Astrocyte (in vitro differentiated cells and primary cell): ENCODE data around the gene EYA2. TPM values are rescaled to one million over a fixed set of nuclear protein-coding genes. Genes with fewer than 3 reads are reported as not detected.
A peak's percentile ranks its signal among the peaks of the same experiment; 100 is the strongest.

Source experiments
- DNase-seq: peaks from one replicate; pipeline ENCODE4 v3.0.0-alpha.2; 2010; ENCODE audit warnings: low read depth
- FAIRE-seq: peaks from 2 replicates; lab custom pipeline; 2011; peaks lifted over from hg19 to GRCh38; lab: Jason Lieb, UNC
- H2AFZ ChIP-seq: 2 replicates; pipeline ENCODE4 v1.6.0; 2012; ENCODE audit warnings: low read depth, low read length, inconsistent platforms
- H3K27ac ChIP-seq: 2 replicates; pipeline ENCODE4 v1.5.1; 2011; ENCODE audit warnings: low read depth, low read length, inconsistent platforms
- H3K27me3 ChIP-seq: 2 replicates; pipeline ENCODE4 v1.6.0; 2011; ENCODE audit warnings: low read length, inconsistent platforms; ENCODE audit not compliant: insufficient read depth
- H3K36me3 ChIP-seq: 2 replicates; pipeline ENCODE4 v1.5.1; 2011; ENCODE audit warnings: low read length, inconsistent platforms; ENCODE audit not compliant: insufficient read depth
- H3K4me1 ChIP-seq: 2 replicates; pipeline ENCODE4 v1.5.1; 2011; ENCODE audit warnings: low read length, inconsistent platforms; ENCODE audit not compliant: insufficient read depth
- H3K4me2 ChIP-seq: 2 replicates; pipeline ENCODE4 v1.6.0; 2012; ENCODE audit warnings: low read length, inconsistent platforms
- H3K4me3 ChIP-seq: 2 replicates; pipeline ENCODE4 v1.5.1; 2011; ENCODE audit warnings: low read depth, mild to moderate bottlenecking, low read length, inconsistent platforms; ENCODE audit not compliant: insufficient read depth
- H3K79me2 ChIP-seq: 2 replicates; pipeline ENCODE4 v1.6.0; 2012; ENCODE audit warnings: mild to moderate bottlenecking, low read length, inconsistent platforms; ENCODE audit not compliant: insufficient read depth
- H3K9ac ChIP-seq: 2 replicates; pipeline ENCODE4 v1.6.0; 2012; ENCODE audit warnings: mild to moderate bottlenecking, low read length, inconsistent platforms
- H3K9me3 ChIP-seq: 2 replicates; pipeline ENCODE4 v1.5.1; 2012; ENCODE audit warnings: low read depth, mild to moderate bottlenecking, low read length, inconsistent platforms; ENCODE audit not compliant: insufficient read depth
- H4K20me1 ChIP-seq: 2 replicates; pipeline ENCODE4 v1.6.0; 2012; ENCODE audit warnings: low read length, inconsistent platforms; ENCODE audit not compliant: insufficient read depth
- H3K27ac Mint-ChIP-seq: one replicate; pipeline ENCODE4 v1.8.0; 2021; ENCODE audit warnings: mild to moderate bottlenecking, mixed read lengths; ENCODE audit not compliant: unreplicated experiment
- H3K27me3 Mint-ChIP-seq: one replicate; pipeline ENCODE4 v1.8.0; 2021; ENCODE audit warnings: low read depth, mixed read lengths; ENCODE audit not compliant: unreplicated experiment
- H3K36me3 Mint-ChIP-seq: one replicate; pipeline ENCODE4 v1.8.0; 2021; ENCODE audit warnings: low read depth, mixed read lengths; ENCODE audit not compliant: unreplicated experiment
- H3K4me1 Mint-ChIP-seq: one replicate; pipeline ENCODE4 v1.8.0; 2021; ENCODE audit warnings: low read depth, mixed read lengths; ENCODE audit not compliant: unreplicated experiment
- H3K4me3 Mint-ChIP-seq: one replicate; pipeline ENCODE4 v1.8.0; 2021; ENCODE audit warnings: mild to moderate bottlenecking, moderate library complexity, mixed read lengths; ENCODE audit not compliant: unreplicated experiment
- H3K9me3 Mint-ChIP-seq: one replicate; pipeline ENCODE4 v1.8.0; 2021; ENCODE audit warnings: mild to moderate bottlenecking, mixed read lengths; ENCODE audit not compliant: unreplicated experiment
- CTCF ChIP-seq: IDR thresholded peaks from 2 replicates; pipeline ENCODE4 v1.5.1; 2011; ENCODE audit warnings: low read depth, mild to moderate bottlenecking, inconsistent platforms, low read length, moderate library complexity; ENCODE audit not compliant: insufficient read depth
- EZH2 ChIP-seq: IDR thresholded peaks from 2 replicates; pipeline ENCODE4 v1.6.1; 2012; ENCODE audit warnings: mild to moderate bottlenecking, low read length, inconsistent platforms; ENCODE audit not compliant: insufficient read depth
- total RNA-seq: library from RNA; stranded (reverse); gene quantifications from 2 replicates; pipeline ENCODE4 v1.2.1, GENCODE V29; 2021

EYA2 gene
- total RNA-seq, 1 donor from 2014 or later, result 1.5 TPM

GRCh38 chr20:47113362-47114109 is 218.9 kb downstream of the EYA2 start:
- Histone ChIP-seq H3K9me3 (peaks cover 4% of the 10 kb centered on the region), H4K20me1 (no peaks in the 10 kb centered on the region), H3K9ac (peak overlapping the region; percentile 30), H3K79me2 (no peaks in the 10 kb centered on the region), H2AFZ (no peak overlapping the region), H3K27me3 (no peaks in the 10 kb centered on the region), H3K27ac (no peak overlapping the region), H3K36me3 (no peaks in the 10 kb centered on the region), H3K4me2 (peak overlapping the region; percentile 9), H3K4me1 (peaks cover 17% of the 10 kb centered on the region), H3K4me3 (no peak overlapping the region)
- Mint-ChIP-seq H3K27me3 (no peaks in the 10 kb centered on the region), H3K36me3 (no peaks in the 10 kb centered on the region), H3K9me3 (peaks cover 4% of the 10 kb centered on the region), H3K4me1 (peaks cover 18% of the 10 kb centered on the region), H3K27ac (peak overlapping the region; percentile 23), H3K4me3 (no peak overlapping the region)
- no peak for TF ChIP-seq EZH2
- TF ChIP-seq CTCF, result no peak
- peak; percentile 84 for DNase-seq
- FAIRE-seq, result no peak

GRCh38 chr20:47115694-47116093 is 221.1 kb downstream of the EYA2 start:
- Histone ChIP-seq H3K4me1 (peaks cover 20% of the 10 kb centered on the region), H3K27ac (no peak overlapping the region), H3K79me2 (no peaks in the 10 kb centered on the region), H3K36me3 (no peaks in the 10 kb centered on the region), H2AFZ (no peak overlapping the region), H3K27me3 (no peaks in the 10 kb centered on the region), H3K4me2 (no peak overlapping the region), H3K9ac (no peak overlapping the region), H4K20me1 (no peaks in the 10 kb centered on the region), H3K9me3 (peaks cover 1% of the 10 kb centered on the region), H3K4me3 (no peak overlapping the region)
- H3K9me3 Mint-ChIP-seq, result peaks cover 4% of the 10 kb centered on the region
- H3K4me1 Mint-ChIP-seq, result peaks cover 26% of the 10 kb centered on the region
- TF ChIP-seq EZH2 (no peak), CTCF (no peak)
- H3K4me3 Mint-ChIP-seq, result no peak overlapping the region
- H3K27ac Mint-ChIP-seq, result no peak overlapping the region
- FAIRE-seq (no peak), DNase-seq (no peak)
- H3K27me3 Mint-ChIP-seq, result no peaks in the 10 kb centered on the region
- H3K36me3 Mint-ChIP-seq, result no peaks in the 10 kb centered on the region

GRCh38 chr20:47117371-47117770 is 222.7 kb downstream of the EYA2 start:
- no peak overlapping the region for H3K4me3 Mint-ChIP-seq

More at GRCh38 chr20:47117371-47117770, 222.7 kb downstream of the EYA2 start:
- Histone ChIP-seq H3K79me2 (no peaks in the 10 kb centered on the region), H3K9ac (no peak overlapping the region), H3K4me2 (no peak overlapping the region), H3K4me3 (no peak overlapping the region), H4K20me1 (no peaks in the 10 kb centered on the region), H3K36me3 (no peaks in the 10 kb centered on the region), H3K9me3 (no peaks in the 10 kb centered on the region), H3K4me1 (peaks cover 20% of the 10 kb centered on the region), H3K27me3 (no peaks in the 10 kb centered on the region), H2AFZ (peak overlapping the region; percentile 8), H3K27ac (no peak overlapping the region)
- H3K27me3 Mint-ChIP-seq, result no peaks in the 10 kb centered on the region
- H3K4me1 Mint-ChIP-seq, result peaks cover 26% of the 10 kb centered on the region
- H3K36me3 Mint-ChIP-seq, result no peaks in the 10 kb centered on the region
- FAIRE-seq, result no peak
- DNase-seq, result no peak
- H3K27ac Mint-ChIP-seq, result no peak overlapping the region
- no peaks in the 10 kb centered on the region for H3K9me3 Mint-ChIP-seq
- no peak for TF ChIP-seq CTCF
- TF ChIP-seq EZH2, result no peak
